Glutamatergic neuron (in vitro differentiated cells): Measurements from ENCODE around the gene PAWR. TPM values are rescaled to one million over a fixed set of nuclear protein-coding genes. Genes with fewer than 3 reads are reported as not detected.

Source experiments
- DNase-seq: peaks from one replicate; pipeline ENCODE4 v3.0.0; 2022
- H3K27ac Mint-ChIP-seq: one replicate; pipeline ENCODE4 v1.8.0; 2020; ENCODE audit warnings: mild to moderate bottlenecking, mixed read lengths, inconsistent platforms; ENCODE audit not compliant: unreplicated experiment
- H3K27me3 Mint-ChIP-seq: one replicate; pipeline ENCODE4 v1.8.0; 2020; ENCODE audit warnings: mild to moderate bottlenecking, moderate library complexity, mixed read lengths, inconsistent platforms; ENCODE audit not compliant: unreplicated experiment
- H3K36me3 Mint-ChIP-seq: one replicate; pipeline ENCODE4 v1.8.0; 2020; ENCODE audit warnings: mild to moderate bottlenecking, mixed read lengths, inconsistent platforms; ENCODE audit not compliant: unreplicated experiment
- H3K4me1 Mint-ChIP-seq: one replicate; pipeline ENCODE4 v1.8.0; 2020; ENCODE audit warnings: mild to moderate bottlenecking, low read depth, mixed read lengths, inconsistent platforms; ENCODE audit not compliant: unreplicated experiment
- H3K4me3 Mint-ChIP-seq: one replicate; pipeline ENCODE4 v1.8.0; 2020; ENCODE audit warnings: mild to moderate bottlenecking, mixed read lengths, inconsistent platforms; ENCODE audit not compliant: unreplicated experiment
- H3K9me3 Mint-ChIP-seq: one replicate; pipeline ENCODE4 v1.8.0; 2020; ENCODE audit warnings: mild to moderate bottlenecking, moderate library complexity, mixed read lengths, inconsistent platforms; ENCODE audit not compliant: unreplicated experiment
- total RNA-seq: library from RNA; stranded (reverse); fragmentation: NEBNext Ultra II Directional; extraction: Animal tissue kit (Norgen Biotek cat#: 25700); gene quantifications from one replicate; pipeline ENCODE4 v1.2.1, GENCODE V29; 2021; ENCODE audit not compliant: unreplicated experiment
- TF ChIP-seq, protein P1 (sequence below): fragments of 200-600 bp; sonication (generic); IDR thresholded peaks from one replicate; pipeline ENCODE4 v1.5.0; 2021; ENCODE audit not compliant: partially characterized antibody, unreplicated experiment

PAWR gene
- total RNA-seq, 1 donor from 2014 or later: 7.0 TPM

DNA sequence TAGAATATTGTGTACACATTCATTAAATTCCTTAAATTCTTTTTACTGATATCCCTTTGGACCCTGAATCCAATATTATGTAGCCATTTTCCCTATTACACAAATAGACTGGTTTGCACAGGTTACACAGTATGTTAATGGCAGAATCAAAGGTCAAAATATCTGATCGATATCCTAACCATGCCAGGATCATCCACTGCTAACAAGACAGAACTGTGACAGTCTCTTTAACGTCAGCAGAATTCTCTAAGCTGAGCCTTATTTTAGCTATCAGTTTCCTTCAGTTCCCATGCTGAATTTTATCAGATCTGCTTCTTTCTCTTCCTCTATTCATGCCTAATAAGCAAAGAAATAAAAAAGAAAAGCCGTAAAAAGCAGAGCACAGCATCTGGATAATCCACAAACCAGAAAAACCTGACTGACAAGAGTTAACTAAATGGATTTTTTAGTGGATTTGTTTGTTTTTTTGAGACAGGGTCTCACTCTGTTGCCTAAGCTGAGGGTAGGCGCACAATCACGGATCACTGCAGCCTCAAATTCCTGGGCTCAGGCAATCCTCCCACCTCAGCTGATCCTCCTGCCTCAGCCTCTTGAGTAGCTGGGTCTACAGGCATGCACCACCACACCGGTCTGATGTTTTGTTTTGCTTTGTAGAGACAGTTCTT is 130.4 kb downstream of the PAWR start:
- Mint-ChIP-seq H3K27me3 (peaks cover 3% of the 10 kb centered on the region), H3K36me3 (peaks cover 8% of the 10 kb centered on the region), H3K9me3 (peaks cover 2% of the 10 kb centered on the region), H3K4me1 (no peaks in the 10 kb centered on the region), H3K27ac (no peak overlapping the region), H3K4me3 (no peak overlapping the region)
- TF ChIP-seq, protein P1, sequence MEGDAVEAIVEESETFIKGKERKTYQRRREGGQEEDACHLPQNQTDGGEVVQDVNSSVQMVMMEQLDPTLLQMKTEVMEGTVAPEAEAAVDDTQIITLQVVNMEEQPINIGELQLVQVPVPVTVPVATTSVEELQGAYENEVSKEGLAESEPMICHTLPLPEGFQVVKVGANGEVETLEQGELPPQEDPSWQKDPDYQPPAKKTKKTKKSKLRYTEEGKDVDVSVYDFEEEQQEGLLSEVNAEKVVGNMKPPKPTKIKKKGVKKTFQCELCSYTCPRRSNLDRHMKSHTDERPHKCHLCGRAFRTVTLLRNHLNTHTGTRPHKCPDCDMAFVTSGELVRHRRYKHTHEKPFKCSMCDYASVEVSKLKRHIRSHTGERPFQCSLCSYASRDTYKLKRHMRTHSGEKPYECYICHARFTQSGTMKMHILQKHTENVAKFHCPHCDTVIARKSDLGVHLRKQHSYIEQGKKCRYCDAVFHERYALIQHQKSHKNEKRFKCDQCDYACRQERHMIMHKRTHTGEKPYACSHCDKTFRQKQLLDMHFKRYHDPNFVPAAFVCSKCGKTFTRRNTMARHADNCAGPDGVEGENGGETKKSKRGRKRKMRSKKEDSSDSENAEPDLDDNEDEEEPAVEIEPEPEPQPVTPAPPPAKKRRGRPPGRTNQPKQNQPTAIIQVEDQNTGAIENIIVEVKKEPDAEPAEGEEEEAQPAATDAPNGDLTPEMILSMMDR: no peak
- no peak for DNase-seq

DNA sequence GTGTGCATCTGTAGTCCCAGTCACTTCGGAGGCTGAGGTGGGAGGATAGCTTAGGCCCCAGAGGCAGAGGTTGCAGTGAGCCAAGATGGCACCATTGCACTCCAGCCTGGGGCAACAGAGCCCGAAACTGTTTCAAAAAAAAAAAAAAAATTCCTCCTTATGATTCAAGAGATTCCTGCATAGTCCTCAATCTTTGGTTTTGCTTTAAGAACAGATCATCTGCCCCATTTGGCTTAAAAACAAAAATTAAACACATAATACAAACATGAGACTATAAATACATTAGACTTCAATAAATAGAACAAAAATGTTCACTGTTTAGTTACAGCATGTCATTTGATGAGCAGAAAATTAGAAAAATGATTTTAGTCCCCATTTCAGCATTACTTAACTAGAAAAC is 131.2 kb downstream of the PAWR start:
- Mint-ChIP-seq H3K27me3 (peaks cover 3% of the 10 kb centered on the region), H3K36me3 (peaks cover 7% of the 10 kb centered on the region), H3K27ac (no peak overlapping the region), H3K4me1 (no peaks in the 10 kb centered on the region), H3K9me3 (peaks cover 2% of the 10 kb centered on the region), H3K4me3 (no peak overlapping the region)
- TF ChIP-seq, protein P1: no peak
- DNase-seq: no peak

DNA sequence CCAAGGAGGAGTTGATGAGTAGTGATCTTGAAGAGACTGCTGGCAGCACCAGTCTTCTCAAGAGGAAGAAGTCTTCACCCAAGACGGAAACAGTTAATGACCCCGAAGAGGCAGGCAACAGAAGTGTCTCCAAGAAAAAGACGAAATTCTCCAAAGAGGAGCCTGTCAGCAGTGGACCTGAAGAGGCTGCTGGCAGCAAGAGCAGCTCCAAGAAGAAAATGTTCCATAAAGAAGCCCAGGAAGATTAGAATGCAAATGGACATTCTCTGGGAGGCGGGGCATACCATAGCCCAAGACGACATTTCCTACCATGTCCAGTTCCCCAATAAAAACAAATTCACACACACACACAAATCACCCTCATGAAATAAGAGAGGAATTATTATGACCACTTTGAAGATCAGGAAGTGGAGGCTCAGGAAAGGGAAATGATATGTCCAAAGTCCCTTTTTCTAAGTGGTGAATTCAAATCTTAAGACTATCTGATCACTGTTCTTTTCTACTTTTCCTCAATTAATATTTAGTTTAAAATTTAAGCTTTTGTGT is 131.8 kb downstream of the PAWR start:
- TF ChIP-seq, protein P1: no peak
- no peak overlapping the region for H3K4me3 Mint-ChIP-seq
- peaks cover 3% of the 10 kb centered on the region for H3K27me3 Mint-ChIP-seq
- no peak overlapping the region for H3K27ac Mint-ChIP-seq
- peaks cover 2% of the 10 kb centered on the region for H3K9me3 Mint-ChIP-seq
- no peak for DNase-seq
- no peaks in the 10 kb centered on the region for H3K4me1 Mint-ChIP-seq
- H3K36me3 Mint-ChIP-seq: peaks cover 7% of the 10 kb centered on the region

DNA sequence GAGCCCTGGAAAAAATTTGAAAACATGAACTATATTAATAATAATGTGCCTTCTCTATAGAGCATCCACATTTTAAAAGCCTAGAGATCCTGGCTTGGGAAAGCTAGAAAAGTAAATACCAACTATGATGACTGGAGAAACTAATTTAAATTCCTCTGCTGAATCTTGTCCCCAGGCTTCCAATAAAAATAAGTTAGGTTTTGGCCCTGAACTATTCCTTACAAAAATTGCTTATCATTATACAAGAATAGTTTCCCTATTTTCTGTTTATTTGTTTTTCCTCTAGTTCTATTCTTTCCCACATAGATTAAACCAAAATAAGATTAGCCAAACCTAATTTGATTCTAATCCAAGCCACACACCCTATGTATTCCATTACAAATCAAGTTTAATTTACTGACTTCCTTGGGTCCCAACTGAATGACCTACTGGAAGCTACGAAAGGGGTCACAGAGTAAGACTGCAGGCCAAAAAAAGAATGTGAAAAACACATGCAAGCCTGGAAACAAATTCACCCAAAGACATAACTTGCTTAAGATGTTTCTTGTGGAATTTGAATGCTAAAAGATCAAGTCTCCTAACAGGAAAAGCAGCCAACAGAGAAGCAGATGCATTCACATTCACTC is 133.0 kb downstream of the PAWR start:
- H3K36me3 Mint-ChIP-seq: peaks cover 7% of the 10 kb centered on the region
- TF ChIP-seq, protein P1: no peak
- H3K9me3 Mint-ChIP-seq: peaks cover 2% of the 10 kb centered on the region
- no peak overlapping the region for H3K4me3 Mint-ChIP-seq
- H3K27me3 Mint-ChIP-seq: peaks cover 1% of the 10 kb centered on the region
- DNase-seq: no peak
- no peaks in the 10 kb centered on the region for H3K4me1 Mint-ChIP-seq
- no peak overlapping the region for H3K27ac Mint-ChIP-seq
